HCT116 (cell line): ENCODE measurements around the gene H19. TPM values are rescaled to one million over a fixed set of nuclear protein-coding genes. Genes with fewer than 3 reads are reported as not detected.

Experiments
- ATAC-seq: fragments of 200-7000 bp; cut with Tn5 transposase; 2 replicates; pipeline ENCODE4 v1.9.1; 2020; ENCODE audit warnings: mild to moderate bottlenecking, moderate library complexity
- BruUV-seq: library from RNA; stranded (reverse); fragments of 400-500 nt; replicated peaks from 2 replicates; lab custom pipeline; 2021; lab: Mats Ljungman, UMichigan
- CTCF ChIA-PET: fragments of 300-600 bp; sonication (Branson Sonifier 250); formaldehyde crosslinking; loops from one replicate; lab custom pipeline; 2021; ENCODE audit warnings: antibody characterized with exemption; lab: Charles Lee
- POLR2A ChIA-PET: fragments of 300-600, 350-600 bp; sonication (Branson Sonifier 250); formaldehyde crosslinking; loops from one replicate; lab custom pipeline; 2021; ENCODE audit warnings: antibody characterized with exemption; lab: Charles Lee
- RAD21 ChIA-PET, 2 experiments: fragments of 300-600 bp; sonication (Branson Sonifier 250); formaldehyde crosslinking; loops; one replicate each; lab custom pipeline; 2023; ENCODE audit warnings: low total read pairs in 2 of 2; ENCODE audit not compliant: uncharacterized antibody in 2 of 2, unreplicated experiment in 2 of 2, low non-redundant PET in 1 of 2; lab: Charles Lee
- DNase-seq: peaks from one replicate; pipeline ENCODE4 v3.0.0-alpha.2; 2010; ENCODE audit warnings: low read depth, low spot score
- H2AFZ ChIP-seq: fragments of 200-600 bp; shearing (Covaris generic), sonication (generic); 2 replicates; pipeline ENCODE4 v1.6.1; 2017; ENCODE audit warnings: low read depth, mixed run types, mixed read lengths, antibody characterized with exemption, low read length; ENCODE audit not compliant: poor library complexity, severe bottlenecking
- H3K27ac ChIP-seq: 2 replicates; pipeline ENCODE4 v1.5.1; 2012; ENCODE audit warnings: low read depth, low read length
- H3K27me3 ChIP-seq: fragments of 200-600 bp; sonication (generic); 2 replicates; pipeline ENCODE4 v1.6.1; 2016; ENCODE audit warnings: mixed run types, low read length, mixed read lengths; ENCODE audit not compliant: insufficient read depth
- H3K36me3 ChIP-seq, 2 experiments: fragments of 200-500 bp in 1 of 2; fragments of 200-600 bp in 1 of 2; sonication (Bioruptor generic) in 1 of 2; sonication (generic) in 1 of 2; 2 replicates each; pipeline versions ENCODE4 v1.5.1 to v1.6.1; 2014 to 2016; ENCODE audit warnings: low read length in 2 of 2, inconsistent platforms in 1 of 2, mixed read lengths in 1 of 2, mixed run types in 1 of 2; ENCODE audit not compliant: insufficient read depth in 2 of 2, control insufficient read depth in 1 of 2
- H3K4me1 ChIP-seq, 2 experiments: fragments of 200-600 bp in 1 of 2; sonication (generic) in 1 of 2; 2 replicates each; pipeline versions ENCODE4 v1.5.1 to v1.6.1; 2012 to 2017; ENCODE audit warnings: low read length in 2 of 2, inconsistent platforms in 1 of 2, mild to moderate bottlenecking in 1 of 2, mixed read lengths in 1 of 2, mixed run types in 1 of 2, moderate library complexity in 1 of 2; ENCODE audit not compliant: insufficient read depth in 2 of 2, control insufficient read depth in 1 of 2
- H3K4me2 ChIP-seq: fragments of 200-600 bp; sonication (generic); 2 replicates; pipeline ENCODE4 v1.6.1; 2017; ENCODE audit warnings: mixed run types, low read length, mixed read lengths
- H3K4me3 ChIP-seq, 2 experiments: fragments of 200-600 bp in 1 of 2; sonication (generic) in 1 of 2; replicated peaks in 1 of 2; 2 replicates each; pipeline ENCODE4 v1.5.1; 2011 to 2016; ENCODE audit warnings: low read length in 2 of 2, control low read depth in 1 of 2, low read depth in 1 of 2, mild to moderate bottlenecking in 1 of 2, mixed read lengths in 1 of 2, mixed run types in 1 of 2
- H3K79me2 ChIP-seq: fragments of 200-600 bp; sonication (generic); 2 replicates; pipeline ENCODE4 v1.6.1; 2017; ENCODE audit warnings: mild to moderate bottlenecking, mixed run types, low read length, moderate library complexity, mixed read lengths; ENCODE audit not compliant: insufficient read depth
- H3K9ac ChIP-seq: fragments of 200-600 bp; sonication (generic); 2 replicates; pipeline ENCODE4 v1.6.1; 2016; ENCODE audit warnings: low read length, mixed read lengths
- H3K9me2 ChIP-seq: fragments of 200-600 bp; sonication (generic), shearing (Covaris generic); 2 replicates; pipeline ENCODE4 v1.6.1; 2017; ENCODE audit warnings: mixed run types, mild to moderate bottlenecking, moderate library complexity; ENCODE audit not compliant: insufficient read depth
- H3K9me3 ChIP-seq, 2 experiments: fragments of 200-500 bp in 1 of 2; fragments of 200-600 bp in 1 of 2; sonication (Bioruptor generic) in 1 of 2; sonication (generic) in 1 of 2; 2 replicates each; pipeline ENCODE4 v1.6.1; 2014 to 2017; ENCODE audit warnings: low read length in 2 of 2, mixed read lengths in 2 of 2, inconsistent platforms in 1 of 2, low read depth in 1 of 2, mild to moderate bottlenecking in 1 of 2, mixed run types in 1 of 2, moderate library complexity in 1 of 2; ENCODE audit not compliant: control insufficient read depth in 1 of 2, insufficient read depth in 1 of 2
- H4K20me1 ChIP-seq: fragments of 200-600 bp; sonication (generic), shearing (Covaris generic); 2 replicates; pipeline ENCODE4 v1.6.1; 2017; ENCODE audit warnings: mixed run types, mild to moderate bottlenecking, moderate library complexity; ENCODE audit not compliant: insufficient read depth
- CEBPB ChIP-seq: IDR thresholded peaks from 2 replicates; pipeline ENCODE4 v1.6.1; 2012; ENCODE audit warnings: low read depth
- EGR1 ChIP-seq: IDR thresholded peaks from 2 replicates; pipeline ENCODE4 v1.6.1; 2012; ENCODE audit warnings: low read depth
- ELF1 ChIP-seq: IDR thresholded peaks from 2 replicates; pipeline ENCODE4 v1.6.1; 2012; ENCODE audit warnings: low read depth, borderline replicate concordance
- FOSL1 ChIP-seq: IDR thresholded peaks from 2 replicates; pipeline ENCODE4 v1.6.1; 2012; ENCODE audit warnings: low read depth
- MAX ChIP-seq: IDR thresholded peaks from 2 replicates; pipeline ENCODE4 v1.6.1; 2012
- POLR2A ChIP-seq: IDR thresholded peaks from 2 replicates; pipeline ENCODE4 v1.7.0; 2011; ENCODE audit warnings: borderline replicate concordance; ENCODE audit not compliant: insufficient read depth, insufficient read length; ENCODE audit errors: extremely low read depth
- POLR2AphosphoS5 ChIP-seq: IDR thresholded peaks from 2 replicates; pipeline ENCODE4 v1.6.1; 2011; ENCODE audit warnings: mild to moderate bottlenecking, low read depth, low read length, moderate library complexity
- RAD21 ChIP-seq: IDR thresholded peaks from 2 replicates; pipeline ENCODE4 v1.6.1; 2012; ENCODE audit warnings: low read depth, mild to moderate bottlenecking
- SRF ChIP-seq: IDR thresholded peaks from 2 replicates; pipeline ENCODE4 v1.6.1; 2012; ENCODE audit warnings: low read depth
- TCF7L2 ChIP-seq: IDR thresholded peaks from 2 replicates; pipeline ENCODE4 v1.7.0; 2011; ENCODE audit warnings: borderline replicate concordance, inconsistent platforms; ENCODE audit not compliant: insufficient read depth, insufficient read length; ENCODE audit errors: extremely low read depth
- YY1 ChIP-seq: IDR thresholded peaks from 2 replicates; pipeline ENCODE4 v1.6.1; 2011; ENCODE audit warnings: low read length, low read depth, moderate library complexity, mild to moderate bottlenecking; ENCODE audit not compliant: insufficient replicate concordance; ENCODE audit errors: extremely low read depth
- ZFX ChIP-seq: fragments of 450-650 bp; IDR thresholded peaks from 2 replicates; pipeline ENCODE4 v1.6.1; 2017
- intact Hi-C: fragments of 100-400 bp; cut with micrococcal nuclease; formaldehyde crosslinking; loops from 2 replicates; pipeline ENCODE4 v1.10.0; 2022
- total RNA-seq: library from RNA; stranded (reverse); gene quantifications from one replicate; pipeline ENCODE4 v1.2.1, GENCODE V29; 2021; ENCODE audit not compliant: unreplicated experiment
- TF ChIP-seq, protein P1 (sequence below): IDR thresholded peaks from 2 replicates; pipeline ENCODE4 v1.6.1; 2012; ENCODE audit warnings: low read depth
- TF ChIP-seq, protein P2 (sequence below): IDR thresholded peaks from 2 replicates; pipeline ENCODE4 v1.6.1; 2012
- TF ChIP-seq, protein P3 (sequence below): IDR thresholded peaks from 2 replicates; pipeline ENCODE4 v1.6.1; 2011; ENCODE audit warnings: mild to moderate bottlenecking, low read length, moderate library complexity; ENCODE audit not compliant: insufficient replicate concordance; ENCODE audit errors: extremely low read depth

H19 gene
- total RNA-seq, 1 experiment from 2014 or later = 10.5 TPM

GRCh38 chr11:1979607-1980006, 18.0 kb downstream of the H19 start:
- CTCF ChIA-PET = no interaction called here
- no peaks in the 10 kb centered on the region for H3K27me3 ChIP-seq

More at GRCh38 chr11:1979607-1980006, 18.0 kb downstream of the H19 start:
- DNase-seq (no peak), ATAC-seq (no peak)
- Histone ChIP-seq H3K79me2 (no peaks in the 10 kb centered on the region), H3K36me3 (no peaks in the 10 kb centered on the region), H3K4me2 (no peak overlapping the region), H3K27ac (no peak overlapping the region), H3K4me3 (no peak overlapping the region), H3K4me1 (no peaks in the 10 kb centered on the region), H2AFZ (no peak overlapping the region), H3K9me3 (no peaks in the 10 kb centered on the region), H3K9me2 (no peaks in the 10 kb centered on the region), H4K20me1 (no peaks in the 10 kb centered on the region), H3K9ac (no peak overlapping the region)
- TF ChIP-seq ZFX (no peak), MAX (no peak), FOSL1 (no peak), SRF (no peak), ELF1 (no peak), POLR2A (no peak), RAD21 (no peak), EGR1 (no peak), YY1 (no peak), TCF7L2 (no peak), POLR2AphosphoS5 (no peak), CEBPB (no peak)
- TF ChIP-seq, protein P1, sequence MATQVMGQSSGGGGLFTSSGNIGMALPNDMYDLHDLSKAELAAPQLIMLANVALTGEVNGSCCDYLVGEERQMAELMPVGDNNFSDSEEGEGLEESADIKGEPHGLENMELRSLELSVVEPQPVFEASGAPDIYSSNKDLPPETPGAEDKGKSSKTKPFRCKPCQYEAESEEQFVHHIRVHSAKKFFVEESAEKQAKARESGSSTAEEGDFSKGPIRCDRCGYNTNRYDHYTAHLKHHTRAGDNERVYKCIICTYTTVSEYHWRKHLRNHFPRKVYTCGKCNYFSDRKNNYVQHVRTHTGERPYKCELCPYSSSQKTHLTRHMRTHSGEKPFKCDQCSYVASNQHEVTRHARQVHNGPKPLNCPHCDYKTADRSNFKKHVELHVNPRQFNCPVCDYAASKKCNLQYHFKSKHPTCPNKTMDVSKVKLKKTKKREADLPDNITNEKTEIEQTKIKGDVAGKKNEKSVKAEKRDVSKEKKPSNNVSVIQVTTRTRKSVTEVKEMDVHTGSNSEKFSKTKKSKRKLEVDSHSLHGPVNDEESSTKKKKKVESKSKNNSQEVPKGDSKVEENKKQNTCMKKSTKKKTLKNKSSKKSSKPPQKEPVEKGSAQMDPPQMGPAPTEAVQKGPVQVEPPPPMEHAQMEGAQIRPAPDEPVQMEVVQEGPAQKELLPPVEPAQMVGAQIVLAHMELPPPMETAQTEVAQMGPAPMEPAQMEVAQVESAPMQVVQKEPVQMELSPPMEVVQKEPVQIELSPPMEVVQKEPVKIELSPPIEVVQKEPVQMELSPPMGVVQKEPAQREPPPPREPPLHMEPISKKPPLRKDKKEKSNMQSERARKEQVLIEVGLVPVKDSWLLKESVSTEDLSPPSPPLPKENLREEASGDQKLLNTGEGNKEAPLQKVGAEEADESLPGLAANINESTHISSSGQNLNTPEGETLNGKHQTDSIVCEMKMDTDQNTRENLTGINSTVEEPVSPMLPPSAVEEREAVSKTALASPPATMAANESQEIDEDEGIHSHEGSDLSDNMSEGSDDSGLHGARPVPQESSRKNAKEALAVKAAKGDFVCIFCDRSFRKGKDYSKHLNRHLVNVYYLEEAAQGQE = no peak
- TF ChIP-seq, protein P2, sequence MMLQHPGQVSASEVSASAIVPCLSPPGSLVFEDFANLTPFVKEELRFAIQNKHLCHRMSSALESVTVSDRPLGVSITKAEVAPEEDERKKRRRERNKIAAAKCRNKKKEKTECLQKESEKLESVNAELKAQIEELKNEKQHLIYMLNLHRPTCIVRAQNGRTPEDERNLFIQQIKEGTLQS = no peak
- TF ChIP-seq, protein P3, sequence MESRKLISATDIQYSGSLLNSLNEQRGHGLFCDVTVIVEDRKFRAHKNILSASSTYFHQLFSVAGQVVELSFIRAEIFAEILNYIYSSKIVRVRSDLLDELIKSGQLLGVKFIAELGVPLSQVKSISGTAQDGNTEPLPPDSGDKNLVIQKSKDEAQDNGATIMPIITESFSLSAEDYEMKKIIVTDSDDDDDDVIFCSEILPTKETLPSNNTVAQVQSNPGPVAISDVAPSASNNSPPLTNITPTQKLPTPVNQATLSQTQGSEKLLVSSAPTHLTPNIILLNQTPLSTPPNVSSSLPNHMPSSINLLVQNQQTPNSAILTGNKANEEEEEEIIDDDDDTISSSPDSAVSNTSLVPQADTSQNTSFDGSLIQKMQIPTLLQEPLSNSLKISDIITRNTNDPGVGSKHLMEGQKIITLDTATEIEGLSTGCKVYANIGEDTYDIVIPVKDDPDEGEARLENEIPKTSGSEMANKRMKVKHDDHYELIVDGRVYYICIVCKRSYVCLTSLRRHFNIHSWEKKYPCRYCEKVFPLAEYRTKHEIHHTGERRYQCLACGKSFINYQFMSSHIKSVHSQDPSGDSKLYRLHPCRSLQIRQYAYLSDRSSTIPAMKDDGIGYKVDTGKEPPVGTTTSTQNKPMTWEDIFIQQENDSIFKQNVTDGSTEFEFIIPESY = no peak
- ChIA-PET POLR2A (no interaction called here), RAD21 (no interaction called here)
- no TSS peak for BruUV-seq
- intact Hi-C loops = no loop called here
